Kidney epithelial cell (primary cell): ENCODE results near the gene MAPRE3. TPM values are rescaled to one million over a fixed set of nuclear protein-coding genes. Genes with fewer than 3 reads are reported as not detected.
"Not testable (repeated sequence)": the region's sequence is repeated elsewhere in the genome, so short reads cannot be mapped to it uniquely, and the experiment has no call there.

Experiments
- DNase-seq: peaks from one replicate; pipeline ENCODE4 v3.0.0-alpha.2; 2010; ENCODE audit warnings: low read depth
- H3K27me3 ChIP-seq: 2 replicates; pipeline ENCODE4 v1.6.0; 2011; ENCODE audit warnings: low read length; ENCODE audit not compliant: control insufficient read depth, insufficient read depth
- H3K36me3 ChIP-seq: 2 replicates; pipeline ENCODE4 v1.5.1; 2011; ENCODE audit warnings: low read length; ENCODE audit not compliant: control insufficient read depth, insufficient read depth
- H3K4me3 ChIP-seq: 2 replicates; pipeline ENCODE4 v1.5.1; 2011; ENCODE audit warnings: low read depth, mild to moderate bottlenecking, control low read depth, low read length
- total RNA-seq: library from RNA; depleted of rRNA; stranded (reverse); fragments of >200 nt; gene quantifications from 2 replicates; pipeline ENCODE4 v1.2.3, GENCODE V29; 2015
- TF ChIP-seq, protein P1 (sequence below): IDR thresholded peaks from 2 replicates; pipeline ENCODE4 v1.5.1; 2011; ENCODE audit warnings: mild to moderate bottlenecking, moderate library complexity, low read length, control low read depth, inconsistent platforms; ENCODE audit not compliant: insufficient read depth, poor library complexity, severe bottlenecking

Gene MAPRE3
- 4.6 and 5.0 TPM in 2 replicates for total RNA-seq

GRCh38 chr2:26970244-26970927 is at the start of gene MAPRE3:
Gene MAPRE3, plus strand, starts transcription at chr2:26970637. Its CDS starts 51,582 bp downstream, at chr2:27022219.
- TF ChIP-seq, protein P1, sequence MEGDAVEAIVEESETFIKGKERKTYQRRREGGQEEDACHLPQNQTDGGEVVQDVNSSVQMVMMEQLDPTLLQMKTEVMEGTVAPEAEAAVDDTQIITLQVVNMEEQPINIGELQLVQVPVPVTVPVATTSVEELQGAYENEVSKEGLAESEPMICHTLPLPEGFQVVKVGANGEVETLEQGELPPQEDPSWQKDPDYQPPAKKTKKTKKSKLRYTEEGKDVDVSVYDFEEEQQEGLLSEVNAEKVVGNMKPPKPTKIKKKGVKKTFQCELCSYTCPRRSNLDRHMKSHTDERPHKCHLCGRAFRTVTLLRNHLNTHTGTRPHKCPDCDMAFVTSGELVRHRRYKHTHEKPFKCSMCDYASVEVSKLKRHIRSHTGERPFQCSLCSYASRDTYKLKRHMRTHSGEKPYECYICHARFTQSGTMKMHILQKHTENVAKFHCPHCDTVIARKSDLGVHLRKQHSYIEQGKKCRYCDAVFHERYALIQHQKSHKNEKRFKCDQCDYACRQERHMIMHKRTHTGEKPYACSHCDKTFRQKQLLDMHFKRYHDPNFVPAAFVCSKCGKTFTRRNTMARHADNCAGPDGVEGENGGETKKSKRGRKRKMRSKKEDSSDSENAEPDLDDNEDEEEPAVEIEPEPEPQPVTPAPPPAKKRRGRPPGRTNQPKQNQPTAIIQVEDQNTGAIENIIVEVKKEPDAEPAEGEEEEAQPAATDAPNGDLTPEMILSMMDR = no peak
- no peak for DNase-seq
- Histone ChIP-seq H3K4me3 (peak within 1 kb of the TSS; percentile 78), H3K27me3 (peaks cover 7% of the 10 kb centered on the region), H3K36me3 (no peaks in the 10 kb centered on the region)

DNA sequence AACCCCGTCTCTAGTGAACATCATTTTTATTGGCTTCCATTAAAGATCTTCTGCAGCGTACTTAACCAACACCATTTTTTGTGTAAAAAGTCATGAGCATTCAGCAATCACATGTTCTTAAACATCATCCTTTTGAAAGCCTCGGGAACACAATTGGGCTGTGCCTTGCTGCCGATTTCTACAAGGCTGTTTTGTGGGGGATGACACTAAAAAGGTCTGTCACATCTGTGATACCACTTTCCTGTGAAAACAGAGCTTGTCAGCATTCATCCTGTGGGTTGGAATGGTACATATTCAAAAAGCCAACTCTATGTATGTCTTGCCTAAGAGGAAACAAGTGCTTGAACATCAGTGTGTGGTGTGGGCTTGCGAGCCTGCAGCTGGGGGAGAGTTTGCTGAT is 49.1 kb upstream of the MAPRE3 start:
- Histone ChIP-seq H3K36me3 (no peaks in the 10 kb centered on the region), H3K4me3 (no peak overlapping the region), H3K27me3 (peaks cover 13% of the 10 kb centered on the region)
- TF ChIP-seq, protein P1 = no peak
- DNase-seq = no peak

DNA sequence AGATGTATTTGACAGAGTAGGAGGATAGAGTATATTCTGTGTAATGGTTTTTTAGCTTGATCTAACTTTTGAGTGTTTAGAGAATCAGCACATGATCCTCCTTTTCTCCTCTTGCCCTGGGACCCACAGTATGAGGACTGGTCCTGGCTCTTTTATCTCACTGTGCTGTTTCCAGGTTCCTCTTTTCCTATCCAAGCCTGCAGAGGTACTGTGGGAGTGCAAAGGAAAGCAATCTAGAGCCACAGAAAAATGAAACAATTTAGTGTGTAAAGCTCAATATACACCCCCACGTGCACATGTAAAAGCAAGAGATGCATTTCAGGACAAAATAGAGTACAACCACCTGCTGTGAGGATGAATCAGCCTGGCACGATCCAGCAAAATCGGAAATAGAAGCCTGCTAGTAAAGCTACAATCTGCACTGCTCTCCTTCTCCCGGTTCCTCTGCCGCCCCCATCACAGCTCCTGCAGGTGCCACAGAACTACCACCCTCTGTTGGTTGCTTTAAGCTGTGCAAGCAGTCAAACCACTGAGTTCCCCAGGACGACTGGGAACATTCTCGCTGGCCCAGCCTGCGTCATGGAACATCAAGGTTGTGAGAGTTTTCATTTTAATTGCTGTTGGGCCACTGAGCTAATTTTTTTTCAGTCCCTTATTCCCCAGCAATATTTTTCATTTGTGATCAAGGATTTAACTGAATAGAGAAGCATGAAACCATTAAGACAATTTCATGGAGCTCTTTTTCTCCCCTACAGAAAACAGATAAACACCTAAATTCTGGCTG is 47.8 kb upstream of the MAPRE3 start:
- Histone ChIP-seq H3K27me3 (peaks cover 10% of the 10 kb centered on the region), H3K4me3 (no peak overlapping the region), H3K36me3 (no peaks in the 10 kb centered on the region)
- DNase-seq = peak; percentile 26
- TF ChIP-seq, protein P1 = peak; percentile 77

DNA sequence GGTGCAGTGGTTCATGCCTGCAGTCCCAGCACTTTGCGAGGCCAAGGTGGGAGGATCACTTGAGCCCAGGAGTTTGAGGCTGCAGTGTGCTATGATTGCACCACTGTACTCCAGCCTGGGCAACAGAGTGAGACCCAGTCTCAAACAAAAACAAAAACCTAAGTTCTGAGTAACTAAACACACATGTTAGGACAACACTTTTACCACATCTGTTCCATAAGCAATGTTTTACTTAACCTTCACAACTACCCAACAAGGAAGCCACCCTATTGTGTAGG is 47.3 kb upstream of the MAPRE3 start:
- H3K4me3 ChIP-seq, DNase-seq, H3K36me3 ChIP-seq: not testable (repeated sequence)

GRCh38 chr2:26924731-26925099 is 45.7 kb upstream of the MAPRE3 start:
- no peaks in the 10 kb centered on the region for H3K36me3 ChIP-seq
- peaks cover 8% of the 10 kb centered on the region for H3K27me3 ChIP-seq
- no peak overlapping the region for H3K4me3 ChIP-seq
- TF ChIP-seq, protein P1 = no peak
- no peak for DNase-seq

More for the DNA sequence above, 47.3 kb upstream of the MAPRE3 start:
- H3K27me3 ChIP-seq = not testable (repeated sequence)

DNA sequence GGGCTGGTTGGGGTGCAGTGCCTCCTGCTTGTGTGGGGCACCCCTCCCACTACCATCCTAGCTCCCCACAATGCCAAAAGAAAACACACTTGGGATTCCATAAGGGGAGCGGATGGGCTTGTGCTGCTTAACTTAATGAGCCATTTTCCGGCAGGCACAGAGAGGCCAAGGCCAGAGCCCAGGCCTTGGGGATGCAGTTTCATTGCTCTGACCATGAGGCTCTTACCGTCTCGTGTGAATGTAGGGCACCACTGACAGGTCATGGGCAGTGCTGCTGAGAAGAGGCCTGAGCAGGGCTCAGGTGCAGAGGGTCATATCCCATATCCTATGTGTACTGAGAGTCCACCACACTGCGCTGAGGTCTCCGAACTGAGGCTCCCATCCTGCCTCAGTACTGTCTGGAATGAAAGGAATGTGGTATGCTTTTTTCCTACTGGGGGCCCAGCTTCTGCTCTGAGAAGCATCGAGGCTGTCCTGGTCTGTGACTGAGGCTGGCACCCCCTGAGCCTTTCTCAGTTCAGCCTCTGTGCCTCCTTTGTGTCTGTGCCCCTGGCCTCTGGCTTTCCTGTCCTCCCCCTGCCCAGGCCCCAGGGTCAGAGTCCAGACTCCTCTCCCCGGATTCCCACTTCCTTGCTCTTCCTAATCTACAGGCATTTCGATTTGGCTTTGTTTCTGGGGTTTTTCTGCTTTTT is 45.2 kb upstream of the MAPRE3 start:
- H3K36me3 ChIP-seq = no peaks in the 10 kb centered on the region
- no peak overlapping the region for H3K4me3 ChIP-seq
- TF ChIP-seq, protein P1 = no peak
- peaks cover 8% of the 10 kb centered on the region for H3K27me3 ChIP-seq
- DNase-seq = no peak
